ENCODE measurements around the gene COL23A1.

- TF ChIP-seq EZH2 (IDR thresholded peaks at IDR 0.05; ENCODE audit: borderline replicate concordance, low read depth, low read length, poor library complexity, severe bottlenecking), result no peak
- TF ChIP-seq, protein P1, sequence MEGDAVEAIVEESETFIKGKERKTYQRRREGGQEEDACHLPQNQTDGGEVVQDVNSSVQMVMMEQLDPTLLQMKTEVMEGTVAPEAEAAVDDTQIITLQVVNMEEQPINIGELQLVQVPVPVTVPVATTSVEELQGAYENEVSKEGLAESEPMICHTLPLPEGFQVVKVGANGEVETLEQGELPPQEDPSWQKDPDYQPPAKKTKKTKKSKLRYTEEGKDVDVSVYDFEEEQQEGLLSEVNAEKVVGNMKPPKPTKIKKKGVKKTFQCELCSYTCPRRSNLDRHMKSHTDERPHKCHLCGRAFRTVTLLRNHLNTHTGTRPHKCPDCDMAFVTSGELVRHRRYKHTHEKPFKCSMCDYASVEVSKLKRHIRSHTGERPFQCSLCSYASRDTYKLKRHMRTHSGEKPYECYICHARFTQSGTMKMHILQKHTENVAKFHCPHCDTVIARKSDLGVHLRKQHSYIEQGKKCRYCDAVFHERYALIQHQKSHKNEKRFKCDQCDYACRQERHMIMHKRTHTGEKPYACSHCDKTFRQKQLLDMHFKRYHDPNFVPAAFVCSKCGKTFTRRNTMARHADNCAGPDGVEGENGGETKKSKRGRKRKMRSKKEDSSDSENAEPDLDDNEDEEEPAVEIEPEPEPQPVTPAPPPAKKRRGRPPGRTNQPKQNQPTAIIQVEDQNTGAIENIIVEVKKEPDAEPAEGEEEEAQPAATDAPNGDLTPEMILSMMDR (conservative IDR thresholded peaks at IDR 0.05; ENCODE audit: low read depth, low read length), result no peak
These were observed 212.5 kb downstream of the COL23A1 start for GRCh38 chr5:178377583-178378270.
